Endothelial cell of umbilical vein (primary cell): ENCODE measurements around the gene STARD9. TPM values are rescaled to one million over a fixed set of nuclear protein-coding genes. Genes with fewer than 3 reads are reported as not detected.

Source experiments
- BruUV-seq: library from RNA; stranded (reverse); fragments of 400-500 nt; replicated peaks from 2 replicates; lab custom pipeline; 2021; lab: Mats Ljungman, UMichigan
- CTCF ChIA-PET: fragments of 300-600, 350-600 bp; sonication (Branson Sonifier 250); formaldehyde crosslinking; loops from one replicate; lab custom pipeline; 2021; ENCODE audit warnings: antibody characterized with exemption, inconsistent platforms; lab: Charles Lee
- POLR2A ChIA-PET: fragments of 300-600, 350-600 bp; sonication (Branson Sonifier 250); formaldehyde crosslinking; loops from one replicate; lab custom pipeline; 2021; ENCODE audit warnings: antibody characterized with exemption, inconsistent platforms; lab: Charles Lee
- DNase-seq: peaks from one replicate; pipeline ENCODE4 v3.0.0-alpha.2; 2011; ENCODE audit warnings: low read depth, low spot score
- FAIRE-seq: peaks from 2 replicates; lab custom pipeline; 2011; peaks lifted over from hg19 to GRCh38; lab: Jason Lieb, UNC
- H2AFZ ChIP-seq: 2 replicates; pipeline ENCODE4 v1.6.0; 2012; ENCODE audit warnings: low read depth, low read length, control low read depth, inconsistent platforms
- H3K27ac ChIP-seq: 2 replicates; pipeline ENCODE4 v1.5.1; 2011; ENCODE audit warnings: low read depth, mild to moderate bottlenecking, control low read depth, low read length, moderate library complexity; ENCODE audit not compliant: insufficient read depth
- H3K27me3 ChIP-seq, 2 experiments: 2 replicates each; pipeline versions ENCODE4 v1.6.0 to v1.6.1; 2011; ENCODE audit warnings: low read length in 2 of 2, mixed read lengths in 1 of 2; ENCODE audit not compliant: control insufficient read depth in 2 of 2, insufficient read depth in 2 of 2
- H3K36me3 ChIP-seq, 2 experiments: 2 replicates in 1 of 2; 3 replicates in 1 of 2; pipeline ENCODE4 v1.5.1; 2011; ENCODE audit warnings: low read length in 2 of 2, mild to moderate bottlenecking in 1 of 2, moderate library complexity in 1 of 2; ENCODE audit not compliant: control insufficient read depth in 2 of 2, insufficient read depth in 2 of 2; ENCODE audit errors: extremely low read depth in 1 of 2
- H3K4me1 ChIP-seq: 3 replicates; pipeline ENCODE4 v1.5.1; 2011; ENCODE audit warnings: mild to moderate bottlenecking, low read length; ENCODE audit not compliant: control insufficient read depth, insufficient read depth; ENCODE audit errors: extremely low read depth
- H3K4me2 ChIP-seq: 2 replicates; pipeline ENCODE4 v1.6.1; 2011; ENCODE audit warnings: low read length, control low read depth, mixed read lengths; ENCODE audit not compliant: insufficient read depth
- H3K4me3 ChIP-seq, 3 experiments: fragments of 200-600 bp in 1 of 3; sonication (generic), shearing (Covaris generic) in 1 of 3; replicated peaks in 1 of 3; 2 replicates each; pipeline ENCODE4 v1.5.1; 2011 to 2016; ENCODE audit warnings: control low read depth in 3 of 3, low read length in 3 of 3, mild to moderate bottlenecking in 2 of 3, inconsistent platforms in 1 of 3, low read depth in 1 of 3, moderate library complexity in 1 of 3; ENCODE audit not compliant: insufficient read depth in 1 of 3
- H3K79me2 ChIP-seq: 2 replicates; pipeline ENCODE4 v1.6.0; 2012; ENCODE audit warnings: low read length, inconsistent platforms; ENCODE audit not compliant: control insufficient read depth, insufficient read depth
- H3K9ac ChIP-seq: replicated peaks from 2 replicates; pipeline ENCODE3; 2011; ENCODE audit warnings: low read length, control low read depth; ENCODE audit not compliant: insufficient read depth; ENCODE audit errors: extremely low read depth
- H3K9me1 ChIP-seq: replicated peaks from 3 replicates; pipeline ENCODE4 v1.6.0; 2011; ENCODE audit warnings: mild to moderate bottlenecking, low read length; ENCODE audit not compliant: control insufficient read depth, insufficient read depth; ENCODE audit errors: extremely low read depth
- H3K9me3 ChIP-seq: replicated peaks from 2 replicates; pipeline ENCODE4 v1.5.1; 2012; ENCODE audit warnings: low read length, inconsistent platforms; ENCODE audit not compliant: control insufficient read depth, insufficient read depth
- H4K20me1 ChIP-seq: replicated peaks from 2 replicates; pipeline ENCODE3; 2011; ENCODE audit warnings: mild to moderate bottlenecking, low read length; ENCODE audit not compliant: control insufficient read depth, insufficient read depth; ENCODE audit errors: extremely low read depth
- CTCF ChIP-seq, 2 donors: IDR thresholded peaks; 1 replicate in 1 of 2; 2 replicates in 1 of 2; pipeline ENCODE4 v1.5.1; 2011; ENCODE audit warnings: low read length in 2 of 2, mild to moderate bottlenecking in 2 of 2, moderate library complexity in 2 of 2, control low read depth in 1 of 2, inconsistent platforms in 1 of 2, low read depth in 1 of 2; ENCODE audit not compliant: insufficient read depth in 1 of 2; ENCODE audit errors: extremely low read depth in 1 of 2
- EZH2 ChIP-seq: IDR thresholded peaks from 2 replicates; pipeline ENCODE4 v1.6.1; 2012; ENCODE audit warnings: borderline replicate concordance, low read depth, mild to moderate bottlenecking, moderate library complexity, low read length, inconsistent platforms; ENCODE audit not compliant: severe bottlenecking
- FOS ChIP-seq: IDR thresholded peaks from 2 replicates; pipeline ENCODE4 v1.6.1; 2011; ENCODE audit warnings: mild to moderate bottlenecking, low read length, moderate library complexity, borderline replicate concordance; ENCODE audit not compliant: insufficient read depth
- GATA2 ChIP-seq: IDR thresholded peaks from 2 replicates; pipeline ENCODE4 v1.7.0; 2011; ENCODE audit warnings: low read depth, mild to moderate bottlenecking, moderate library complexity, mixed read lengths, low read length; ENCODE audit not compliant: insufficient read length, insufficient read depth
- JUN ChIP-seq: IDR thresholded peaks from 2 replicates; pipeline ENCODE4 v1.6.1; 2011; ENCODE audit warnings: borderline replicate concordance, low read depth; ENCODE audit not compliant: insufficient read length, insufficient read depth
- MAX ChIP-seq: IDR thresholded peaks from 2 replicates; pipeline ENCODE4 v1.6.1; 2011; ENCODE audit not compliant: insufficient read depth, insufficient read length
- MYC ChIP-seq: IDR thresholded peaks from one replicate; pipeline ENCODE4 v1.6.1; 2011; ENCODE audit warnings: mild to moderate bottlenecking, low read depth, low read length
- POLR2A ChIP-seq: IDR thresholded peaks from 2 replicates; pipeline ENCODE4 v1.6.1; 2012; ENCODE audit warnings: low read depth, mild to moderate bottlenecking, control low read depth, low read length
- POLR2AphosphoS5 ChIP-seq: IDR thresholded peaks from 2 replicates; pipeline ENCODE4 v1.6.1; 2012; ENCODE audit warnings: low read depth, mild to moderate bottlenecking, control low read depth, low read length, moderate library complexity; ENCODE audit not compliant: insufficient read depth
- dilution Hi-C: fragments of 300-500 bp; cut with MboI; formaldehyde crosslinking; loops from one replicate; pipeline ENCODE4 v1.15.0; 2019; ENCODE audit warnings: low sequenced_read_pairs; ENCODE audit not compliant: extremely low pct_ligation_motif_present
- intact Hi-C: fragments of 100-400 bp; cut with micrococcal nuclease; formaldehyde crosslinking; loops from one replicate; pipeline ENCODE4 v1.10.0; 2022
- polyA plus RNA-seq, 4 experiments: library from polyadenylated mRNA; depleted of rRNA in 3 of 4; stranded (reverse) in 3 of 4; unstranded in 1 of 4; fragments of >200 nt; gene quantifications; 2 replicates each; pipeline versions ENCODE4 v1.2.1 to v1.2.3, GENCODE V29; 2011 to 2012; ENCODE audit warnings: missing spikeins in 1 of 4
- total RNA-seq: library from RNA; stranded (reverse); gene quantifications from 2 replicates; pipeline ENCODE4 v1.2.3, GENCODE V29; 2021

The STARD9 gene
- total and polyA plus RNA-seq, 2 donors (not counting 3 experiments of a cell fraction or from before 2014, with no cell fraction given): 4.6 to 17.5 TPM

- BruUV-seq: no TSS peak
- Histone ChIP-seq H3K36me3 (no peaks in the 10 kb centered on the region), H3K4me2 (no peak overlapping the region)
Observed at GRCh38 chr15:42627485-42627884, 52.1 kb downstream of the STARD9 start.

More at GRCh38 chr15:42627485-42627884, 52.1 kb downstream of the STARD9 start:
- Histone ChIP-seq H3K4me3 (no peak overlapping the region), H3K9me3 (no peaks in the 10 kb centered on the region), H3K27me3 (no peaks in the 10 kb centered on the region), H3K9me1 (no peaks in the 10 kb centered on the region), H4K20me1 (no peaks in the 10 kb centered on the region), H3K9ac (no peak overlapping the region), H3K79me2 (no peaks in the 10 kb centered on the region), H3K4me1 (no peaks in the 10 kb centered on the region), H2AFZ (no peak overlapping the region), H3K27ac (no peak overlapping the region)
- ChIA-PET CTCF (no interaction called here), POLR2A (no interaction called here)
- intact Hi-C loops: no loop called here
- DNase-seq: no peak
- dilution Hi-C loops: no loop called here
- FAIRE-seq: no peak
- TF ChIP-seq POLR2A (no peak), FOS (no peak), CTCF (IDR thresholded peaks at IDR 0.05; ENCODE audit: extremely low read depth in 1 of 2, insufficient read depth in 1 of 2, low read depth in 1 of 2, low read length in 2 of 2) (no peak), MYC (no peak), MAX (no peak), EZH2 (no peak), GATA2 (no peak), JUN (no peak), POLR2AphosphoS5 (no peak)
